Kasumi-1 (cell line): Measurements from ENCODE around the gene TMEM250.
"Not testable (repeated sequence)": the region's sequence is repeated elsewhere in the genome, so short reads cannot be mapped to it uniquely, and the experiment has no call there.

Experiments
- DNase-seq, 2 experiments: peaks; one replicate each; lab custom pipeline; 2025; lab: John Stamatoyannopoulos, UW

Gene TMEM250, protein sequence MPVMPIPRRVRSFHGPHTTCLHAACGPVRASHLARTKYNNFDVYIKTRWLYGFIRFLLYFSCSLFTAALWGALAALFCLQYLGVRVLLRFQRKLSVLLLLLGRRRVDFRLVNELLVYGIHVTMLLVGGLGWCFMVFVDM

GRCh38 chr9:136118320-136119060, at the start of gene TMEM250:
TSS of gene TMEM250 (minus strand) at chr9:136118875. CDS start at chr9:136116900, 1,975 bp downstream.
- peak; percentile 90 for DNase-seq

- DNase-seq, result no peak
These were observed 44.7 kb upstream of the TMEM250 start for GRCh38 chr9:136163248-136163850.

- no peak for DNase-seq
These were observed 42.4 kb upstream of the TMEM250 start for GRCh38 chr9:136160995-136161610.

DNA sequence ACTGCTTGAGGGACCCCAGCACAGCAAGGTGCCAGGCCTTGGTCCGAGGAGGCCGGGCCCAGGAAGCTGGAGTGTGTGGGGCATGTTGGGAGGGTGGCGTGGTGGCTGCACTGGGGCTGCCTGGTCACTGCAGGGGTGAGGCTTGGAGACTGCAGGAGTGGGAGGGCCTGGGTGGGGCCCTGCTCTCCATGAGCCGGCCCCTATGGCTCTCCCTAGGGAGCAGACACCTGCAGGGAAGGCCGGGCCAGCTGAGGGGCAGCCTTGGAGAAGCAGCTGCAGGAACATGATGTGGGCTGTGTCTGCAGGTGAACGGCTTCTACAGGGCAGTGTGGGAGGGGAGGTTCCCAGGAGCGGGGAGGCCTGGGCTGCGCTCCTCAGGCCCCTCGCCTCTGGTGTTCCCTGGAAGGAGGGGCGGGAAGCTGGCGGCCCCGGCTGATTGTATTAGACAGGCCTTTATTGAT, 41.7 kb upstream of the TMEM250 start:
- no peak for DNase-seq

- DNase-seq, result no peak
These were observed 41.2 kb upstream of the TMEM250 start for GRCh38 chr9:136159851-136160250.

- no peak for DNase-seq
These were observed 39.0 kb upstream of the TMEM250 start for GRCh38 chr9:136157477-136158265.

DNA sequence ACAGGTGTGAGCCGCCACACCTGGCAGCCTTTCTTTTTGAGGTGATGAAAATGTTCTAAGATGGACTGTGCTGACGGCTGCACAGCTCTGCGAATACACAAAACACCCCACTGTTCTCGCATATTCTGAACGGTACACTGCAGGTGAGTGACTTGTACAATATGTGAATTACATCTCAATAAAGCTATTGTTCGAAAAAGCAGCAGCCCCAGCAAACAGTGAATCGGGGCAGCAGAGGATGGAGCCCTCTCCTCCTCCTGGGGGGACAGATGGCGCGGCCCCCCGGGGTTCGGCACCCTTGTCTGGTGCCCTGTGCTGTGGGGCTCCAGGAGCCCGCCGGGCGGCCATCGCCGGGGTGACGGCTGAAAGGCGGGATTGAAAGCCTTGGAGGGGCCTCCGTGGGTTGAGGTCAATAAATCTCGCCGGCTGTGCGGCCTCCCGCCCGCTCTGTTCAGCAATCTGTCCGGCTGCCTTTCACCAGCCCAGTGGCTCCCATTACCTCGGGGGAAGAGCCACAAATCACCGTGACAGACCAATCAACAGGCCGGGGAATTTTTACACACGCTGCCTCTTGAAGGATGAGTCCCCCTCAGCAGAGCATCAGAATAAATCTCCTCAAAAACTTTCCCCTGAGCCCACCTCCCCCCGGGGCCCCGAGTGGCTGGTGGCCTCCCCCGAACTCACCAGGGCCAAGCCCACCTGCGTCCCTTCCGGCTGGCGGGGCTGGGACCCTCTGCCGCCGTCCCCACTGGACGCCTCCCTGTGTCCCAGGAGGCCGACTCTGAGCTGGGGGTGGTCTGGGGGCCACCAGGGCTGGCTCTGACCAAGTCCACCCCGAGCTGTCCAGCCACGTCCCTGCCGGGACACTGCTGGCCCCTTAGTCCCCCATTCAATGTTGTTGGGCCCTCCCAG, 37.8 kb upstream of the TMEM250 start:
- DNase-seq, result no peak

GRCh38 chr9:136155576-136155975, 36.9 kb upstream of the TMEM250 start:
- no peak for DNase-seq

DNA sequence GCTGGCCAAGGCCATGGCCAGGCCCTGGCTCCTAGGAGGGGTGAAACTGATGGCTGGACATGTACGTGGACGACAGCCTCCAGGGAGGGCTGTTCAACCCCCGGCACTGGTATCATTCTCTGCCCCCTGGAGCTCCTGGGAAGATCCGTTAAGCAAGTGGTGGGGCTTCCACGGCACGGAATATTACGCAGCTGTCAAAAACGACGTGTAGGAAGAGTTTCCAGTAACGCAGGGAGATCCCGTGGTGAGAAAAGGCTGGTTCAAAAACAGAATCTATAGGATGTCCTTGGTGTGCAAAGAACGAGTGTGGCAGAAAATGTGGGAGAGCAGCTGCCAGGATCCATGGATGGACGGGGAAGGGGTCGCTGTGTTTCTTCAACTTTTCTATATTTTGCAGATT, 36.3 kb upstream of the TMEM250 start:
- DNase-seq, result no peak

- DNase-seq, result no peak
These were observed 34.8 kb upstream of the TMEM250 start for GRCh38 chr9:136153381-136154065.

- no peak for DNase-seq
These were observed 34.3 kb upstream of the TMEM250 start for GRCh38 chr9:136152931-136153330.

GRCh38 chr9:136152543-136152866, 33.8 kb upstream of the TMEM250 start:
- DNase-seq, result no peak

DNA sequence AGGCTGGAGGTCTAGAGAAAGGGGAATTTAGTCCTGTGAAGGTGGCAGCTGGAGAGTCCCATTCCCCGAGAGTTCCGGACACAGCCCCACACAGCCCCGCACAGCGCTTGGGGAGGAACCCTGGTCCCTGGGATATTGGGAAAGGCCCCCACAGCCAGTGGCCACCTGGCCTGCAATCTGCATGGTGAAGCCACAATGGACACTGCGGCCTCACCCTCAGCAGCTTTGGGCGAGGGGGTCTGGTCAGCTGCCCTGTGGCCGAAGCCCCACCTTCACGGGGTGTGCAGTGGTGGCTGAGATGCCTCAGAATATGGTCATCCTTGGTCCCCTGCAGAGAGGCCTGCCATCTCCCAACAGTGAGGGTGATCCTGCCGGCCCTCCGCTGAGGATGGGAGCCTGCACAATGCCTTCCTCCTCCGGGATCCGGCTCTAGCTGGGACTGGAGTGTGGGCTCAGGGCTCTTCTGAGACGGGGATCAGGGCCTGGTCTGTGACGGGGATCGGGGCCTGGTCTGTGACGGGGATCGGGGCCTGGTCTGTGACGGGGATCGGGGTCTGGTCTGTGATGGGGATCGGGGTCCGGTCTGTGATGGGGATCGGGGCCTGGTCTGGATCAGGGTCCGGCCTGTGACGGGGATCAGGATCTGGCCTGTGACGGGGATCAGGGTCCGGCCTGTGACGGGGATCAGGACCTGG, 33.3 kb upstream of the TMEM250 start:
- DNase-seq, result no peak

DNA sequence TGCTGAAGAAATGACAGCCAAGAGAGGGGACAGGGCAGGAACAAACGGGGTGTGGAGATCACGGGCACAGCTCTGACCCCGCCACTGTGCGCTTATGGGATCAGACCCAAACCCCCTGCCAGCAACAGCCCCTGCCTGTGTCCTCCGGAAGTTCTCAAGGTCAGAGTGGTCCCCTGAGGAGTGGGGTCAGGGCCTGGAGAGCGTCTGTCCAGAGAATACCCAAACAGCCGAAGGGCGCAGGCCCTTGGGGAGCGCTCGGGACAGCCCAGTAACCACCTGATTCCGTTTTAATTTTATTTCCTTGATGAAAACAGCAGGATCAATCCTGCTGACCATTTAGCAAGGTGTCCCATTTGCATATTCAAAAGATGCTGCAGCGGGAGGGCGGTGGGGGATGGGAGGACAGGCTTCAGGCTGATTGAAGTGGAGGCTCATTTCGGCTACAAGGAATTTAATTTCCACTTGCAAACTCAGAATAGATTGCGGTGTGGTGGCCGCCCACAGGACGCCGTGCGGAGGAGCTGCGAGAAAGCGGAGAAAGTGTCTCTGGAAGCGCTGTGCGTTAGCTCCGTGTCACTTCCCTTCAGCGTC, 32.6 kb upstream of the TMEM250 start:
- no peak for DNase-seq

DNA sequence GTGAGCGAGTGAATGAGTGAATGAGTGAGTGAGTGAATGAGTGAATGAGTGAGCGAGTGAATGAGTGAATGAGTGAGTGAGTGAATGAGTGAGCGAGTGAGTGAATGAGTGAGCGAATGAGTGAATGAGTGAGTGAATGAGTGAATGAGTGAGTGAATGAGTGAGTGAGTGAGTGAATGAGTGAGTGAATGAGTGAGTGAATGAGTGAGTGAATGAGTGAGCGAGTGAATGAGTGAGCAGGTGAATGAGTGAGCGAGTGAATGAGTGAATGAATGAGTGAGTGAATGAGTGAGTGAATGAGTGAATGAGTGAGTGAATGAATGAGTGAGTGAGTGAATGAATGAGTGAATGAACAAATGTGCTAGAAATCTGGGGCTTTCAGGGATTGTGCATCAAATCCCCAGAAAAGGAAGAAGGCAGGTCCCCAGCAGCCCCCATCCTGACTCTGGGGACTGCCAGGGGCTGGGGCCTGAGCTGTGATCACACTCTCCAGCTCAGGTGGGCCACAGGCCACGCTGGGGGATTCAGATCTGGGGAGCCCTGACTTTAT, 32.1 kb upstream of the TMEM250 start:
- not testable (repeated sequence) for DNase-seq

DNA sequence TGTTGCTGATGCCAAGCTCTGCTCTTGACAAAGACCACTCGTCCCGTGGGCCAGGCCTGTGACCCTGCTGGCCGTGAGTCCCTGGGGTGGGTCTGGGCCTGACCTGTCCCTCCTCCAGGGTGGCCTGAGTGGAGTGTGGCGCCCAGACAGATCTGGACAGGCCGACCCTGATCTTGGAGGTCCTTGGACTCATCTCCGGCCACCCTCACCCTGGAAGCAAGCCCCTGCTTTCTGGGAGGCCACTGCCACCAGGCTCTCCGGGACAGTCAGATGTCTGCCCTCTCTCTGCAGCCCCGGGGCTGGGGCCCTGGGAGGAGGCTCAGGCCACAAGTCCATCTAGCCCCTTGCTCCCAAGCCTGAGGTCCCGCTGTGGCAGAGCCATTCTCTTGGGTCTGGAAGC, 31.2 kb upstream of the TMEM250 start:
- no peak for DNase-seq

DNA sequence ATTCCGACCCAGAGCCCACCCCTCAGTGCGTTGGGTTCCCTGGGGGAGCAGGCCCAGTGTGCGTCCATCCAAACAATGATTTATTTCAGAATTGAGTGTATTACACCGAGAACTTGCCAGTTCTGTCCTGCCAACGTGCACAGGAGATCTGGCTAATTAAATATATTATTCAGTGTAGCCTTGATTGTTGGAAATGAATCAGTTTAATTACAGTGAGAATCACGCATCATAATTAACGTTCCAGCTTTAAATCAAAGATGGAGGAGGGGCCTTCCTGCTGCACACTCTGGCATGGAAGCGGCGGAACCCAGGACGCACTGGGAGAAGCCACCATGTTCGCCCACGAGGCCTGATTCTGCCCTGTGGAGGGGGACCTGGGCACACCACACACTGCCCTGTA, 30.7 kb upstream of the TMEM250 start:
- no peak for DNase-seq

DNA sequence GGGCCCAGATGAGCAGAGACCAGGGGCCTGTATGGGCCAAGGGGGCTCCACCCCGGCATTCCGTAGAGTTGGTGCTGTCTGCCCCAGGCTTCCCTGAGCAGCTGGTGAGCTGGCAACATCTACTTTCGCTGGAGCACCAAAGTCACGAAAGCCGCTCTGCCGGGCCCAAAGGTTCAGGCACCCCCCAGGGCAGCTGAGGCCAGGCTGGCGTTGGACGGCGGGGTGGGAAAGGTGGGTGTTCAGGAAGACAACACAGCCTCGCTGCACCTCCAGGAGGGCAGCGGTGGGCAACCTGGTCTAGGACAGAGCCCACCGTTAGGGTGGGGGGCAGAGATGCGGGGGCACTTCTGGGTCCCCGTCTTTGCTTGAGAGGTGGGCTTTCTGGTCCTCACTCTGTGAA, 30.1 kb upstream of the TMEM250 start:
- DNase-seq, result no peak
